Calu3 (cell line): ENCODE results near the gene AMFR. TPM values are rescaled to one million over a fixed set of nuclear protein-coding genes. Genes with fewer than 3 reads are reported as not detected.

Source experiments
- BruUV-seq: library from RNA; stranded (reverse); fragments of 400-500 nt; replicated peaks from 2 replicates; lab custom pipeline; 2021; lab: Mats Ljungman, UMichigan
- CTCF ChIA-PET: fragments of 300-600 bp; sonication (Branson Sonifier 250); formaldehyde crosslinking; loops from one replicate; lab custom pipeline; 2022; ENCODE audit warnings: antibody characterized with exemption; lab: Charles Lee
- DNase-seq: peaks from one replicate; pipeline ENCODE4 v3.0.0; 2022
- H3K27ac Mint-ChIP-seq: one replicate; pipeline ENCODE4 v1.8.0; 2022; ENCODE audit warnings: mixed read lengths; ENCODE audit not compliant: unreplicated experiment
- H3K27me3 Mint-ChIP-seq: one replicate; pipeline ENCODE4 v1.8.0; 2022; ENCODE audit warnings: mixed read lengths; ENCODE audit not compliant: unreplicated experiment
- H3K36me3 Mint-ChIP-seq: one replicate; pipeline ENCODE4 v1.8.0; 2022; ENCODE audit warnings: mild to moderate bottlenecking, moderate library complexity, mixed read lengths; ENCODE audit not compliant: insufficient read depth, unreplicated experiment
- H3K4me1 Mint-ChIP-seq: one replicate; pipeline ENCODE4 v1.8.0; 2022; ENCODE audit warnings: mild to moderate bottlenecking, low read depth, mixed read lengths; ENCODE audit not compliant: unreplicated experiment
- H3K4me3 Mint-ChIP-seq: one replicate; pipeline ENCODE4 v1.8.0; 2022; ENCODE audit warnings: mild to moderate bottlenecking, low read depth, moderate library complexity, mixed read lengths; ENCODE audit not compliant: unreplicated experiment
- H3K9me3 Mint-ChIP-seq: one replicate; pipeline ENCODE4 v1.8.0; 2022; ENCODE audit warnings: low read depth, mixed read lengths; ENCODE audit not compliant: unreplicated experiment
- intact Hi-C: fragments of 100-400 bp; cut with micrococcal nuclease; formaldehyde crosslinking; loops from one replicate; pipeline ENCODE4 v1.10.0; 2022; ENCODE audit not compliant: unreplicated experiment
- total RNA-seq: library from RNA; stranded (reverse); gene quantifications from 2 replicates; pipeline ENCODE4 v1.2.3, GENCODE V29; 2022
- TF ChIP-seq, protein P1 (sequence below): fragments of 200-600 bp; IDR thresholded peaks from one replicate; pipeline ENCODE4 v1.8.0; 2022; ENCODE audit warnings: antibody characterized with exemption; ENCODE audit not compliant: unreplicated experiment

Gene AMFR
- total RNA-seq, 1 experiment from 2014 or later = 116 TPM

DNA sequence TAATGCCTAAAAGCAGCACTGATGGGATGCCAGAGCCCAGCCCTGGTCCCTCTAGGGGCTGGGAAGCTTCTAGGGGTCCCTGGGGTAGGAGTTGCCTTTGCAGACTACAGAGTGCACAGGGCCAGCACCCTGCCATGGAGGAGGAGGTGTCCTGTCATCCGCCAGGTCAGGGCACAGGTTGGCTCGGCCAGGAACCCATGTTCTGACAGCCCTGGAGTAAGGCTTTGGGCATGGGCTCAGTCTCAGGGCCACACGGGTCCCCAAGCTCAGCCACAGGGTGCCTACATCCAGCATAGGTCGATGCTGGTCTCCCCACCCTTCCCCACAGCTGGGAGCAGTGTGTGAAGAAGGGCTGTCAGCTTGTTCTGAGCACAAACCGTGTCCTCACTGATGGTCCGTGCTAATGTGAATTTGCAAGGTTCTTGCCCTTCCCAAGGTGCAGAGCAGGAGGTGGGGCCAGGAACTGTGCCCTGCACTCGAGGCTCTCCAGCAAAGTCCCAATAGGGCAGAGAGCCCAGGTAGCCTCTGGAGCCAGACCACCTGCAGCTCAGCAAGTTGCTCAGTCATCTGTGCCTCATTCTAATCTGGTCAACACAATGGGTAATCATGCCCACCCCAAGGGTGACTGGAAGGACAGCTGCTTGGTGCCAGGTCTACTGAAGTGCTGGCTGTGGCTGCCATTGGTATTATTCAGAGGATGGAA, 72.8 kb downstream of the AMFR start:
- no TSS peak for BruUV-seq
- CTCF ChIA-PET = interaction anchor here (0.5 to 0.6 kb wide), 2 partner anchors 30 to 125 kb away, joined by 3 to 7 read pairs; no protein-coding TSS in a partner anchor
- DNase-seq = no peak
- TF ChIP-seq, protein P1, sequence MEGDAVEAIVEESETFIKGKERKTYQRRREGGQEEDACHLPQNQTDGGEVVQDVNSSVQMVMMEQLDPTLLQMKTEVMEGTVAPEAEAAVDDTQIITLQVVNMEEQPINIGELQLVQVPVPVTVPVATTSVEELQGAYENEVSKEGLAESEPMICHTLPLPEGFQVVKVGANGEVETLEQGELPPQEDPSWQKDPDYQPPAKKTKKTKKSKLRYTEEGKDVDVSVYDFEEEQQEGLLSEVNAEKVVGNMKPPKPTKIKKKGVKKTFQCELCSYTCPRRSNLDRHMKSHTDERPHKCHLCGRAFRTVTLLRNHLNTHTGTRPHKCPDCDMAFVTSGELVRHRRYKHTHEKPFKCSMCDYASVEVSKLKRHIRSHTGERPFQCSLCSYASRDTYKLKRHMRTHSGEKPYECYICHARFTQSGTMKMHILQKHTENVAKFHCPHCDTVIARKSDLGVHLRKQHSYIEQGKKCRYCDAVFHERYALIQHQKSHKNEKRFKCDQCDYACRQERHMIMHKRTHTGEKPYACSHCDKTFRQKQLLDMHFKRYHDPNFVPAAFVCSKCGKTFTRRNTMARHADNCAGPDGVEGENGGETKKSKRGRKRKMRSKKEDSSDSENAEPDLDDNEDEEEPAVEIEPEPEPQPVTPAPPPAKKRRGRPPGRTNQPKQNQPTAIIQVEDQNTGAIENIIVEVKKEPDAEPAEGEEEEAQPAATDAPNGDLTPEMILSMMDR = no peak
- Mint-ChIP-seq H3K27ac (no peak overlapping the region), H3K9me3 (no peaks in the 10 kb centered on the region), H3K4me1 (peaks cover 11% of the 10 kb centered on the region), H3K27me3 (peaks cover 48% of the 10 kb centered on the region), H3K4me3 (no peak overlapping the region), H3K36me3 (peaks cover 15% of the 10 kb centered on the region)
- intact Hi-C loops = no loop called here

DNA sequence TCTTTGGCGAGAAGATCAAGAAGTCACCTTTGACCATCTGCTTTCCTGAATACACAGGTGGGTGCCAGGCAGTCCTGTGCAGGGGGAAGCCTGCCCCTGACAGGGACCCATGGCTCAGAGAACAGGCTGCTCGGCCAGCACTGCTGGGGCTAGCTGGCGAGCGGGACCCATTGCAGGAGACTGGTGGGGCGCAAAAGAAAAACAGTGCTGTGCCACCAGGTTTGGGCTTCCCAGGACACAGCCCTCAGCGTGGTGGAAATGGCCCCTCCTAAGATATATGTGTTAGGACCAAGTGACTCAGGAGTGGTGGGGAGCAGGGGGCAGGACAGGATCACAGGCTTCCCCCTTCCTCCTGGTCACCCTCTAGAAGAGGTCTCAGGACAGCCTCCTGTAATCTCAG, 73.9 kb downstream of the AMFR start:
- H3K4me3 Mint-ChIP-seq = no peak overlapping the region
- H3K27me3 Mint-ChIP-seq = peaks cover 48% of the 10 kb centered on the region
- peaks cover 8% of the 10 kb centered on the region for H3K36me3 Mint-ChIP-seq
- CTCF ChIA-PET = no interaction called here
- H3K9me3 Mint-ChIP-seq = no peaks in the 10 kb centered on the region
- H3K27ac Mint-ChIP-seq = no peak overlapping the region
- DNase-seq = no peak
- TF ChIP-seq, protein P1 = no peak
- intact Hi-C loops = no loop called here
- BruUV-seq = no TSS peak
- H3K4me1 Mint-ChIP-seq = peaks cover 6% of the 10 kb centered on the region

DNA sequence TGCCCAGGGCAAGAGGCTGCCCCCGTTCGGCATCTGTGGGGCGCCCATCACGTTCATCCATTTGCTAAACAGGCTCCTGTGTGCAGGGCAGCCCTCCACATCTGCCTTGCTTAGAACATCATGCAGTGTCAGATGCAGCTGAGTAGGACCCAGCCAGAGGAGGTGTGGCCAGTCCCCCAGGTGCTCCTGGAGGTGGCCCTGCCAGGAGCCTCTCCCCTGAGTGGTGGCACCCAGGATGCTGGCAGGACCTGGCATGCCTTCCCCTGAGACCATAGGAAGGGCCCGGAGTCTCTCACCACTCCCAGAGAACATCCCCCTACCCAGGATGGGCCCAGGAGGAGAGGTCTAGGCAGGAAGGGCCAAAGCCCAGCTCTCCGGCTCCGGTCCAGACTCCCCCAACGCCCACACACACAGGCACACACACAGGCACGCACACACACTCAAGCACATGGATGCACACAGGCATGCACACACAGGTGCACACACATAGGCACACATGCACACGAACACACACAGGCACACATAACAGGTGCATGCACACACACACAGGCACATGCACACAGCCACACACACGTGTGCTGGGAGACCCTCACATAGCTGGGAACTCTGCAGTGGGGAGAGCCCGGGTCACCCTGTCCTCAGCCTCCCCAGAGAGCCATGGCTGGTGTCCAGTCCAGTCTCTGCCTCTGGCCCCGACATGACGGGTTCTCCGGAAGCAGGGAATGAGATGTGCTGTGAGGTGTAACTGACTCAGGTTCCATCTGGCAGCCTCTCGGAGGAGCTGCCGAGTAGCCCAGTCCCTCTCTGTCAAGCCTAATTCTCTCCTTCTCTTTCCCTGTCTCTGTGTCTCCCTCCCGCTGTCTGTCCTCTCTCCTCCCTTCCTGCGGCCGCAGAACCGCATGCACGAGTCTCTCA, 74.6 kb downstream of the AMFR start:
- no peak for DNase-seq
- BruUV-seq = no TSS peak
- CTCF ChIA-PET = no interaction called here

DNA sequence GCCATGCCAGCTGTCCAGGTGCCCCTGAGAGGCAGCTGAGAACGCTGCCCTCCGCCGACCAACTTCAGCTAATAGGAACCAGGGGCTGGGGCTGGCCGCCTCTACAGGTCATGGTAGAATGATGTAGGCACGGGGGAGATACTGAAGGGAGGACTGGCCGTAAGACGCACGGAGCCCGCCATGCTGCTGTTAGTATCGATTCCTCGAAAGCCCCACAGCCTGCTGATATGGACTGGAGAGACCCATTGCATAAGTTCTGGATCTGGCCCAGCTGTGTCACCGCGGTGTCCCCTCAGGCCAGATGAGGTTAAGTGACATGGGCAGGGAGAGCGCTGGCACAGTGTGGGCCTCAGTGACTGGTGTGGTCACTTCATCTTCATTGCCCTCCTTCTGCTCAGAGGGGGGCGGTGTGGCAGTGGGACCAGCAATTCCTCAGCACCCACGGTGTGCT, 75.6 kb downstream of the AMFR start:
- peaks cover 48% of the 10 kb centered on the region for H3K27me3 Mint-ChIP-seq
- no peak overlapping the region for H3K27ac Mint-ChIP-seq
- BruUV-seq = no TSS peak
- CTCF ChIA-PET = interaction anchor here (0.6 to 1.1 kb wide), 2 partner anchors 17 to 276 kb away, joined by 5 read pairs; no protein-coding TSS in a partner anchor
- TF ChIP-seq, protein P1 = no peak
- H3K4me1 Mint-ChIP-seq = no peaks in the 10 kb centered on the region
- intact Hi-C loops = no loop called here
- peaks cover 5% of the 10 kb centered on the region for H3K36me3 Mint-ChIP-seq
- H3K4me3 Mint-ChIP-seq = no peak overlapping the region
- DNase-seq = no peak
- H3K9me3 Mint-ChIP-seq = no peaks in the 10 kb centered on the region

More for the DNA sequence above, 74.6 kb downstream of the AMFR start:
- intact Hi-C loops = no loop called here
- H3K27me3 Mint-ChIP-seq = peaks cover 48% of the 10 kb centered on the region
- no peak overlapping the region for H3K4me3 Mint-ChIP-seq
- H3K36me3 Mint-ChIP-seq = peaks cover 5% of the 10 kb centered on the region
- no peaks in the 10 kb centered on the region for H3K9me3 Mint-ChIP-seq
- H3K27ac Mint-ChIP-seq = no peak overlapping the region
- no peaks in the 10 kb centered on the region for H3K4me1 Mint-ChIP-seq
- TF ChIP-seq, protein P1 = no peak
